ENCODE data around the gene ZSCAN18.
"Not testable (repeated sequence)": the region's sequence is repeated elsewhere in the genome, so short reads cannot be mapped to it uniquely, and the experiment has no call there.

ZSCAN18 gene, protein sequence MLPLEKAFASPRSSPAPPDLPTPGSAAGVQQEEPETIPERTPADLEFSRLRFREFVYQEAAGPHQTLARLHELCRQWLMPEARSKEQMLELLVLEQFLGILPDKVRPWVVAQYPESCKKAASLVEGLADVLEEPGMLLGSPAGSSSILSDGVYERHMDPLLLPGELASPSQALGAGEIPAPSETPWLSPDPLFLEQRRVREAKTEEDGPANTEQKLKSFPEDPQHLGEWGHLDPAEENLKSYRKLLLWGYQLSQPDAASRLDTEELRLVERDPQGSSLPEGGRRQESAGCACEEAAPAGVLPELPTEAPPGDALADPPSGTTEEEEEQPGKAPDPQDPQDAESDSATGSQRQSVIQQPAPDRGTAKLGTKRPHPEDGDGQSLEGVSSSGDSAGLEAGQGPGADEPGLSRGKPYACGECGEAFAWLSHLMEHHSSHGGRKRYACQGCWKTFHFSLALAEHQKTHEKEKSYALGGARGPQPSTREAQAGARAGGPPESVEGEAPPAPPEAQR

DNA sequence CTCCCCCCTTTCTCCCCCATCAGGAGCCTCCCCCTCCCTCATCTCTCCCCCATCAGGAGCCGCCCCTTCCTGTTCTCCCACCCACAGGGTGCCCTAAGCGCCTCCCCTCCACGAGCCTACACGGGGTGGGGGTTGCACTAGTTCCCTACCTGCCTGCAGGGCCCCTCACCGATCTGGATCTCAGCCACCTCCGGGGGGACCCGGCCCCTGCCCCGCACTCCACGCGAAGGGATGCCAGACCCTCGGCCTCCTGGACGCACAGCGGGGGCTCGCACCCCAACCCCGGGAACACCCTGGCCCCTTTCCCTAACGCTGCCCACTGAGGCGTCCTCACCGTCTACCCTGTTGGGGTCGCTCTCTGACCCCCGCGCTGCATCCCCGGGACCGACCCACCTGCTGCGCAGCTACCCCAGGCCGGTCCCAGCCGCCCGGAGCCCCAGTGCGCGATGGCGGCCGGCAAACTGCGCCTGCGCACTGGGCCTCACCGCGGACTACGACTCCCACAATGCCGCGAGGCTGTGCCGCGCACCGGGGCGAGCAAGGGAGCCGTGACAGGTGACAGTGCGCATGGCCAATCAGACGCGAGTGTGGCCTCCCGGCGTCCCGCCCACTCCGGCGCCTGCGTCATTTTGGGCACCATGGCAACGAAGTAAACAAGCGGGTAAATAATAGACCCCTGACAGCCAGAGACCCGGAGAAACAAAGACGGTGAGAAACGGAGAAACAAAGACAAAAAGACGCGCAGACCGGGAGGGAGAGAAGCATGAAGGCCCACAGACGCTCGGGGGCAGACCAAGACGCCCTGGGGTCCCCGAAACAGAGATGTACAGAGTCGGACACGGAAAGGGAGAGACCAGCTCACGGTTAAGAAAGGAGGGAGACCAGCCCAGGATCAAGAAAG is at the start of gene ZSCAN18:
Gene ZSCAN18, minus strand, starts transcription at position 451 of the 901 bp plus-strand sequence. CDS start 7,964 bp downstream, outside the sequence.
- Histone ChIP-seq H3K27me3 (ENCODE audit: insufficient read depth, low read depth, severe bottlenecking) (no peaks in the 10 kb centered on the region), H3K4me3 (ENCODE audit: low read depth, low read length) (peak within 1 kb of the TSS; percentile 96), H3K27ac (peak within 1 kb of the TSS; percentile 84), H3K9me3 (ENCODE audit: severe bottlenecking) (peaks cover 14% of the 10 kb centered on the region), H3K36me3 (0 out of 2 replicates have a peak, but pooled peaks cover 4% of the 10 kb centered on the region)
- peak; percentile 97 for DNase-seq
- TF ChIP-seq, protein P1, sequence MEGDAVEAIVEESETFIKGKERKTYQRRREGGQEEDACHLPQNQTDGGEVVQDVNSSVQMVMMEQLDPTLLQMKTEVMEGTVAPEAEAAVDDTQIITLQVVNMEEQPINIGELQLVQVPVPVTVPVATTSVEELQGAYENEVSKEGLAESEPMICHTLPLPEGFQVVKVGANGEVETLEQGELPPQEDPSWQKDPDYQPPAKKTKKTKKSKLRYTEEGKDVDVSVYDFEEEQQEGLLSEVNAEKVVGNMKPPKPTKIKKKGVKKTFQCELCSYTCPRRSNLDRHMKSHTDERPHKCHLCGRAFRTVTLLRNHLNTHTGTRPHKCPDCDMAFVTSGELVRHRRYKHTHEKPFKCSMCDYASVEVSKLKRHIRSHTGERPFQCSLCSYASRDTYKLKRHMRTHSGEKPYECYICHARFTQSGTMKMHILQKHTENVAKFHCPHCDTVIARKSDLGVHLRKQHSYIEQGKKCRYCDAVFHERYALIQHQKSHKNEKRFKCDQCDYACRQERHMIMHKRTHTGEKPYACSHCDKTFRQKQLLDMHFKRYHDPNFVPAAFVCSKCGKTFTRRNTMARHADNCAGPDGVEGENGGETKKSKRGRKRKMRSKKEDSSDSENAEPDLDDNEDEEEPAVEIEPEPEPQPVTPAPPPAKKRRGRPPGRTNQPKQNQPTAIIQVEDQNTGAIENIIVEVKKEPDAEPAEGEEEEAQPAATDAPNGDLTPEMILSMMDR (IDR thresholded peaks at IDR 0.05; ENCODE audit: low read depth, low read length), result no peak

GRCh38 chr19:58147475-58147874 is 49.4 kb upstream of the ZSCAN18 start:
- H3K27ac ChIP-seq; H3K4me3 ChIP-seq (ENCODE audit: low read depth, low read length); H3K27me3 ChIP-seq (ENCODE audit: insufficient read depth, low read depth, severe bottlenecking); DNase-seq; H3K9me3 ChIP-seq (ENCODE audit: severe bottlenecking); H3K36me3 ChIP-seq: not testable (repeated sequence)

- TF ChIP-seq, protein P1 (IDR thresholded peaks at IDR 0.05; ENCODE audit: low read depth, low read length), result no peak
- no peak overlapping the region for H3K4me3 ChIP-seq (ENCODE audit: low read depth, low read length)
- H3K9me3 ChIP-seq (ENCODE audit: severe bottlenecking), result peaks cover 7% of the 10 kb centered on the region
- peaks cover 22% of the 10 kb centered on the region for H3K36me3 ChIP-seq
- H3K27me3 ChIP-seq (ENCODE audit: insufficient read depth, low read depth, severe bottlenecking), result no peaks in the 10 kb centered on the region
- no peak for DNase-seq
- no peak overlapping the region for H3K27ac ChIP-seq
Measured at GRCh38 chr19:58145849-58146248, 47.8 kb upstream of the ZSCAN18 start.

DNA sequence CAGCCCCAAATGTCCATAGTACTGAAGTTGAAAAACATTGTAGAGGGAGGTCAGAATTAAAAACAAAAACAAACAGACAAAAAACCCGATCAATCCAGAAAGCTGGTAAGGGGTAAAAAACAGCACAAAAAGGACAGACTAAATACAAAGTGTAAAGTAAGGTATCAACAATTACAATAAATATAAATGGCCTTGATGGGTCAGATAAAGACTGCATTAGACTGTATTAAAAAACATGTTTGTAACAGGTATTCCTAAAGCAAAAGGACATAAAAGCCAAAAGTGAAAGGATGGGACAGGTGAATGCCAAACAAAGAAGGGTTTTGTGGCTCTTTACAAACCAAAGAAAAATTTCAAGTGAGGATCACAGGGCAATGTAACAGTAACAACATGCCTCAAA is 36.2 kb upstream of the ZSCAN18 start:
- Histone ChIP-seq H3K4me3 (ENCODE audit: low read depth, low read length) (no peak overlapping the region), H3K36me3 (peaks cover 63% of the 10 kb centered on the region), H3K27me3 (ENCODE audit: insufficient read depth, low read depth, severe bottlenecking) (no peaks in the 10 kb centered on the region), H3K27ac (no peak overlapping the region), H3K9me3 (ENCODE audit: severe bottlenecking) (peaks cover 22% of the 10 kb centered on the region)
- DNase-seq, result no peak
- TF ChIP-seq, protein P1 (IDR thresholded peaks at IDR 0.05; ENCODE audit: low read depth, low read length), result no peak

DNA sequence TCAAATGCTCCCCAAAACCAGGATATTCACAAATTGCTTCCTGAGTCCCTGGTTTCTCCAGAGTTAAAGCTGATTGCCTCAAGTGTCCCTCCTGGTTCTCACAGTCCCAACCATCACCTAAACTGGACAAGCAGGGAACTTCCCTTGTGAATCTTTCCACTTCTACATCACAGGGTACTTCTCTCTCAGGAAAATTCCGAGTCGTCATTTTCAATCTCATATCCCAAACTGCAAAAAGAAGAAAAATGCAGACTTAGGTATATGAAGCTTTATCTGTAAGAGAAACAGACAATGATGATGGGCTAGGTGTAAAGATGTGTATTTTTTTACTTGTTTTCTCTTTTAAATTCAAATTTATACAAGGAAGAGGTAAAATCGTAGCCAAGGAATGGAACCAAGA is 31.3 kb upstream of the ZSCAN18 start:
- Histone ChIP-seq H3K9me3 (ENCODE audit: severe bottlenecking) (peaks cover 59% of the 10 kb centered on the region), H3K4me3 (ENCODE audit: low read depth, low read length) (no peak overlapping the region), H3K27me3 (ENCODE audit: insufficient read depth, low read depth, severe bottlenecking) (no peaks in the 10 kb centered on the region), H3K36me3 (peaks cover 65% of the 10 kb centered on the region), H3K27ac (no peak overlapping the region)
- DNase-seq, result no peak
- TF ChIP-seq, protein P1 (IDR thresholded peaks at IDR 0.05; ENCODE audit: low read depth, low read length), result no peak

Measured in WERI-Rb-1 (cell line).